ENCODE data around the gene COX8C.

Gene COX8C

GRCh38 chr14:93346926-93347721, at the start of gene COX8C:
Gene COX8C (plus strand): TSS chr14:93347182. CDS start chr14:93347269, 87 bp downstream.
- DNase-seq (ENCODE audit: low read depth in 2 of 2) = no peak

GRCh38 chr14:93299416-93299815, 47.6 kb upstream of the COX8C start:
- DNase-seq (ENCODE audit: low read depth in 2 of 2) = no peak

GRCh38 chr14:93299866-93300265, 47.1 kb upstream of the COX8C start:
- no peak for DNase-seq (ENCODE audit: low read depth in 2 of 2)

- DNase-seq (ENCODE audit: low read depth in 2 of 2) = no peak
Measured at GRCh38 chr14:93301821-93302447, 45.0 kb upstream of the COX8C start.

- DNase-seq (ENCODE audit: low read depth in 2 of 2) = no peak
Measured at GRCh38 chr14:93302688-93303581, 44.0 kb upstream of the COX8C start.

- DNase-seq (ENCODE audit: low read depth in 2 of 2) = no peak
Measured at GRCh38 chr14:93303659-93304058, 43.3 kb upstream of the COX8C start.

- no peak for DNase-seq (ENCODE audit: low read depth in 2 of 2)
Measured at GRCh38 chr14:93304771-93305170, 42.2 kb upstream of the COX8C start.

- DNase-seq (ENCODE audit: low read depth in 2 of 2) = no peak
Measured at GRCh38 chr14:93305725-93306418, 41.1 kb upstream of the COX8C start.

- DNase-seq (ENCODE audit: low read depth in 2 of 2) = no peak
Measured at GRCh38 chr14:93306812-93307211, 40.2 kb upstream of the COX8C start.

GRCh38 chr14:93308686-93309345, 38.2 kb upstream of the COX8C start:
- DNase-seq (ENCODE audit: low read depth in 2 of 2) = no peak

- DNase-seq (ENCODE audit: low read depth in 2 of 2) = no peak
Measured at GRCh38 chr14:93309427-93309966, 37.5 kb upstream of the COX8C start.

GRCh38 chr14:93311082-93311481, 35.9 kb upstream of the COX8C start:
- DNase-seq (ENCODE audit: low read depth in 2 of 2) = no peak

GRCh38 chr14:93315575-93315974, 31.4 kb upstream of the COX8C start:
- DNase-seq (ENCODE audit: low read depth in 2 of 2) = no peak

- DNase-seq (ENCODE audit: low read depth in 2 of 2) = no peak
Measured at GRCh38 chr14:93316716-93317115, 30.3 kb upstream of the COX8C start.

- no peak for DNase-seq (ENCODE audit: low read depth in 2 of 2)
Measured at GRCh38 chr14:93317210-93317874, 29.6 kb upstream of the COX8C start.

- DNase-seq (ENCODE audit: low read depth in 2 of 2) = no peak
Measured at GRCh38 chr14:93317875-93318807, 28.8 kb upstream of the COX8C start.

GRCh38 chr14:93318927-93319326, 28.1 kb upstream of the COX8C start:
- DNase-seq (ENCODE audit: low read depth in 2 of 2) = no peak

- DNase-seq (ENCODE audit: low read depth in 2 of 2) = no peak
Measured at GRCh38 chr14:93319494-93319893, 27.5 kb upstream of the COX8C start.

GRCh38 chr14:93319958-93320357, 27.0 kb upstream of the COX8C start:
- no peak for DNase-seq (ENCODE audit: low read depth in 2 of 2)
